ENCODE results near the gene BRSK2.

DNA sequence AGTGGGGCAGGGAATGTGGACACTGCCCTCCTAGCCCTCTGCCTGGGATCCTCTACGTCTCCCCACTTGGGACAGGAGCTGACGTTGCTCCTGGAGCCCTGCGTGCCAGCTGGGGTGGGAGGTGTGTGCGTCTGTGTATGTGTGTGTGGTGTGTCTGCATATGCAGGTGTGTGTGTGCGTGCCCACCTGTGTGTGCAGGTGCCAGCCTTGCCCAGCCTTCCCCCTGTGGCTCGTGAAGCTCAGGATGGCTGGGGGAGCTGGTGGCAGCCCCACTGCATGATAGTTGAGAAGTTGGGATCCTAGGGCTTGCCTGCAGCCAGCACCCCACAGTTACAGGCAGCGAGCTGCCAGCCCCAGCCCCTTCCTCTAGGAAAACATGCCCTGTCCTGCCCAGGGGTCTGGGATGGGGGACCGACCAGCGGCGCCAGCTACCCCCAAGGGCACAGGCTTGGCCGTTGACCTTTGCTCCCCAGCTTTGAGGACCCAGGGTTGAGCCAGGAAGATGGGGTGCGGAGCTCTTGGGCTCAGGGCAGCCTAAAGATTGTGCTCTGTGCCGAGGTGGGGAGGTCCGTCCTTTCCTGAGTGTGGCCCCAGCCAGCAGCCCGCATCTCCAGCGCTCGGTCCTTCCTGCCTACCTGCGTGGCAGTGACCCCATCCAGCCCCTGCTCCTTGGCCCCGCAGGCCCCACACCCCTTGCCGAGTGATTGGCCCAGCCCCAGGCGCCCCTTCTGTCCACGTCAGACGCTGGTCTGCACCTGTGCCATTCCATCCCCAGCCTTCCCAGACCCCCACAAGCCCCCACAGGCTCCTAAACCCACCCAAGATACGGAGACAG, 15.7 kb downstream of the BRSK2 start:
- TF ChIP-seq, protein P1, sequence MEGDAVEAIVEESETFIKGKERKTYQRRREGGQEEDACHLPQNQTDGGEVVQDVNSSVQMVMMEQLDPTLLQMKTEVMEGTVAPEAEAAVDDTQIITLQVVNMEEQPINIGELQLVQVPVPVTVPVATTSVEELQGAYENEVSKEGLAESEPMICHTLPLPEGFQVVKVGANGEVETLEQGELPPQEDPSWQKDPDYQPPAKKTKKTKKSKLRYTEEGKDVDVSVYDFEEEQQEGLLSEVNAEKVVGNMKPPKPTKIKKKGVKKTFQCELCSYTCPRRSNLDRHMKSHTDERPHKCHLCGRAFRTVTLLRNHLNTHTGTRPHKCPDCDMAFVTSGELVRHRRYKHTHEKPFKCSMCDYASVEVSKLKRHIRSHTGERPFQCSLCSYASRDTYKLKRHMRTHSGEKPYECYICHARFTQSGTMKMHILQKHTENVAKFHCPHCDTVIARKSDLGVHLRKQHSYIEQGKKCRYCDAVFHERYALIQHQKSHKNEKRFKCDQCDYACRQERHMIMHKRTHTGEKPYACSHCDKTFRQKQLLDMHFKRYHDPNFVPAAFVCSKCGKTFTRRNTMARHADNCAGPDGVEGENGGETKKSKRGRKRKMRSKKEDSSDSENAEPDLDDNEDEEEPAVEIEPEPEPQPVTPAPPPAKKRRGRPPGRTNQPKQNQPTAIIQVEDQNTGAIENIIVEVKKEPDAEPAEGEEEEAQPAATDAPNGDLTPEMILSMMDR (IDR thresholded peaks at IDR 0.05; ENCODE audit: low read length): no peak
- TF ChIP-seq EZH2 (optimal IDR thresholded peaks at IDR 0.05; ENCODE audit: low read depth, low read length): no peak
